ENCODE results near the gene NRL. TPM values are rescaled to one million over a fixed set of nuclear protein-coding genes. Genes with fewer than 3 reads are reported as not detected.

NRL gene
- total RNA-seq, 1 donor, result 0.86 TPM

DNA sequence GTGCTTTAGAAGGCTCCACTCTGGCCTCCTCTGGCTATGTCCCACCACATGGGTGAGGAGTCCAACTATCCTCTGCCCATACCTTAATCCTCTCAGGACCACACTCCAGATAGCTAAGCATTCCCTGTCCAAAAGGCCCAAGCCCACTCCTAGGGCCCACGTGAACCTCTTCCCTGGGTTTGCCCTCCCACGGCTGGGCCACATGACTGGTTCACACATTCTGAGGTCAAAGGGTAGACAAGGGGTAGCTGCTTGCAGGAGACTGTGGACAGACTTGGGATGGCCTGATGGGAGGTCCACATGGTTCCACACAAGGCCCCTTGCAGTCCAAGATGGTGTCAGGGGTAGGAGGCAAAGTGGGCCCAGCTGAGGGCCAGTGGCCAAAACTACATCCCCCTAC, 26.7 kb downstream of the NRL start:
- TF ChIP-seq, protein P1, sequence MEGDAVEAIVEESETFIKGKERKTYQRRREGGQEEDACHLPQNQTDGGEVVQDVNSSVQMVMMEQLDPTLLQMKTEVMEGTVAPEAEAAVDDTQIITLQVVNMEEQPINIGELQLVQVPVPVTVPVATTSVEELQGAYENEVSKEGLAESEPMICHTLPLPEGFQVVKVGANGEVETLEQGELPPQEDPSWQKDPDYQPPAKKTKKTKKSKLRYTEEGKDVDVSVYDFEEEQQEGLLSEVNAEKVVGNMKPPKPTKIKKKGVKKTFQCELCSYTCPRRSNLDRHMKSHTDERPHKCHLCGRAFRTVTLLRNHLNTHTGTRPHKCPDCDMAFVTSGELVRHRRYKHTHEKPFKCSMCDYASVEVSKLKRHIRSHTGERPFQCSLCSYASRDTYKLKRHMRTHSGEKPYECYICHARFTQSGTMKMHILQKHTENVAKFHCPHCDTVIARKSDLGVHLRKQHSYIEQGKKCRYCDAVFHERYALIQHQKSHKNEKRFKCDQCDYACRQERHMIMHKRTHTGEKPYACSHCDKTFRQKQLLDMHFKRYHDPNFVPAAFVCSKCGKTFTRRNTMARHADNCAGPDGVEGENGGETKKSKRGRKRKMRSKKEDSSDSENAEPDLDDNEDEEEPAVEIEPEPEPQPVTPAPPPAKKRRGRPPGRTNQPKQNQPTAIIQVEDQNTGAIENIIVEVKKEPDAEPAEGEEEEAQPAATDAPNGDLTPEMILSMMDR (IDR thresholded peaks at IDR 0.05; ENCODE audit: insufficient read depth, low read depth, low read length), result no peak
- no peak for DNase-seq (ENCODE audit: low read depth)
- no peak overlapping the region for H3K4me3 ChIP-seq (ENCODE audit: low read depth, low read length)

DNA sequence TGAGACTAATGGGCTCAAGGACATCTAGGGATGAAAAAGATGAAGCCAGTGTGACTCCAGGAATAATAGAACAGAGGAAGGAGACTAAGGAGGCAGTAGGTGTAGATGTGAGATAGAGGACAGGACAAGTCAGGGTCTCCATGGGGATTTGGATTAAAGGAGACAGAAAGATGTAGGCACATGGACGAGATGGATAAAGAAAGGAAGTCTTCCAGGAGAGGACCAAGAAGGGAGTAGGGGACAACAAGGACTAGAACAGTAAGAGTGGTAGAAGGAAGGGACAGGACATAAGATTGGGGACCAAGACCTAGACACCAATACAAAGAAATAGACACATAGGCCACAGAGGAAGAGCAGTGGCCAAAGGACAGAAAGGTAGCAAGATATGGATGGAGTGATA, 27.7 kb downstream of the NRL start:
- H3K4me3 ChIP-seq (ENCODE audit: low read depth, low read length), result no peak overlapping the region
- DNase-seq (ENCODE audit: low read depth), result no peak
- TF ChIP-seq, protein P1 (IDR thresholded peaks at IDR 0.05; ENCODE audit: insufficient read depth, low read depth, low read length), result no peak

DNA sequence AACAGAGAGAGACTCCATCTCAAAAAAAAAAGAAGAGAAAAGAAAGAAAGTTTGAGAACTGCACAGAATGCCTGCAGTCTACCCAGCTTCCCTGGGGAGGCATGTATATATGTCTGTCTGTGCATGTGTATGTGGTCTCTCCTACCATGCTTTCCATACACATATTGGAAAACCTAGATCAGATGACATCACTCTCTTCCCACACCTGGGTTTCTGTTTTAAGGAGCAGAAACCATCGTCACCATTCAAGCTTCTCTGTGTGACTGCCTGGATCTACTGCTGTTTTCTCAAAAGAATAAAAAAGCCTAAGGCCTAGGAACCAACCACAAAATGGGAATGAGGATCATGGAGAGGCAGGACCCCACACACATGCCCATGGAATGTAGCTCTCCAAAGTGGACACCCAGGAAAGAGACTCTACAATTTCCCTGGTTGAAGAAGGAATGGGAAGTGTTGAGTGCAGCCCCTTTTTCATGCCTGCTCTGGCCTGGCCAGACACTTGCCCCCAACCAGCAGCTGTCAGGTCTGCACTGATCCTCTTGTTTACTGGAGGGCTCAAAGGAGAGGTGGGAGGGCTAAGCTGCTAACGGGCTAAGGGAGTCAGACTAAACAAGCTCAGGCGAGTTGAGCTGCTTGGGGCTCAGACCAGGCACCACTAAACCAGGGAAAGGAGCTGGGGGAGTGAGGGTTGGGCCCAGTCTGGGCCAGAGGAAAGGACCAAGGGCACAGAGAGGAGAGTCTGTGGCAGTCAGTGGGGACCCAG, 28.4 kb downstream of the NRL start:
- no peak for DNase-seq (ENCODE audit: low read depth)
- TF ChIP-seq, protein P1 (IDR thresholded peaks at IDR 0.05; ENCODE audit: insufficient read depth, low read depth, low read length), result no peak
- H3K4me3 ChIP-seq (ENCODE audit: low read depth, low read length), result no peak overlapping the region

DNA sequence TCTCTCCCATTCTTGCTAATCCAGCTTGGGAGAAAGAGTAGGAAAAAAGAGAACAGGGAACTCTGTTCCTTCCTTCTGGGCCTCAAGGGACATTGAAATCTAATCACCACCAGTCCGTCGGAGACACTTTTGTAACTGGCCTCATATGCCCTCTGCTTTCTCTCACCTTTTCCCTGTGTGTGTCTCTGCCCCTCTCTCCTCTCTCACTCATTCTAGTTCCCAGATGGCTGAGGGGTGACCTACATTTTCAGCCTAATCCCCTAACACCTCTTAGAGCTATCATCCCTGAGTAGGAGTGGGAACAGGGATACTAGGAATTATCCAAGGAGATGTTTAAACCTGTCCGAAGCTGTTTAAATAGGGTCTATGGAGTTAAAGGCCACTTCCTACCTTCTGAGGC, 29.5 kb downstream of the NRL start:
- TF ChIP-seq, protein P1 (IDR thresholded peaks at IDR 0.05; ENCODE audit: insufficient read depth, low read depth, low read length), result no peak
- H3K4me3 ChIP-seq (ENCODE audit: low read depth, low read length), result no peak overlapping the region
- DNase-seq (ENCODE audit: low read depth), result no peak

DNA sequence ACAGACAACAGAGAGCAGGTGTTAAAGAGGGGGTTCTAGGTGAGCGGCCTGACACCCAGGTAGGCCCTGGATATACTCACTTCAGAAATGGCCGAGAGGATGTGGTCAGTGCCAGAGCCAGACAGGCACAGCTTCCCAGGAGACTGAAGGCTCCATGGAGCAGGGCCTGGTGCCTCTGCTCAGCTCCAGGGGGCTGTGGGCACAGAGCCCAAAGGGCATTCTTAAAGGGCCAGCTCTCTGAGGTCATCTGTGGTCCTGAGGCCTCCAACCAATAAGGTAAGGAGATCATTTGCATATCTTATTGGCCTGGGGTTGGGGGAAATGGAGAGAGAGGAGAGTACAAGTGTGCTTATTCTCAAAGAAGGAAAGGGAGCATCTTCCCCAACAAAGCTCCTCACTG, 30.3 kb downstream of the NRL start:
- no peak for DNase-seq (ENCODE audit: low read depth)
- TF ChIP-seq, protein P1 (IDR thresholded peaks at IDR 0.05; ENCODE audit: insufficient read depth, low read depth, low read length), result no peak
- H3K4me3 ChIP-seq (ENCODE audit: low read depth, low read length), result no peak overlapping the region

DNA sequence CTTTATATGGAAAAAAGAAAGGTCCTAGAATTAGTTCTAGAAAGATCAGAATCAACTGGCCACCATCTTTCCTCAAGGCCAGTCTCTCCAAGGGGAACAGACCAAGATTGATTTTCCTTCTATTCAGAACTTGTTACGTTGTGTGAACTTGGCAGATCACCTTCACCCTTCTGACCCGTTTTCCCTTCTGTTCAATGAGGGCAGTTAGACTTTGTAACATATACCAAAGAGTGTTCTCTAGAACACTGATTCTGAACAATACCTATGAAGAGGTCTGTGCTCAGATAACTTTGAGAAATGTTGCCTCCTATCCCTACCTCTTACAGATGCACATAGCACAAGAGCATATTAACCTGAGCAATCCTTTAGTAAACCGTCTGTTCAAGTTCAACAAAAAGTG, 31.3 kb downstream of the NRL start:
- no peak overlapping the region for H3K4me3 ChIP-seq (ENCODE audit: low read depth, low read length)
- TF ChIP-seq, protein P1 (IDR thresholded peaks at IDR 0.05; ENCODE audit: insufficient read depth, low read depth, low read length), result no peak
- no peak for DNase-seq (ENCODE audit: low read depth)

All from fibroblast of villous mesenchyme (primary cell).